Muscle of back (tissue), 11 donors: ENCODE measurements around the gene CEBPG. TPM values are rescaled to one million over a fixed set of nuclear protein-coding genes. Genes with fewer than 3 reads are reported as not detected.

Experiments used
- DNase-seq, 3 donors: peaks; one replicate each; pipeline versions ENCODE4 v3.0.0 to v3.0.0-alpha.2; 2013
- polyA plus RNA-seq, 10 donors: library from polyadenylated mRNA; unstranded; fragments of 120-200 nt; gene quantifications; one replicate each; pipeline ENCODE4 v1.2.1, GENCODE V29; 2013; ENCODE audit not compliant: insufficient read length in 10 of 10

CEBPG gene
- polyA plus RNA-seq, 10 donors = 18.2 to 24.6 (median 20.0) TPM

DNA sequence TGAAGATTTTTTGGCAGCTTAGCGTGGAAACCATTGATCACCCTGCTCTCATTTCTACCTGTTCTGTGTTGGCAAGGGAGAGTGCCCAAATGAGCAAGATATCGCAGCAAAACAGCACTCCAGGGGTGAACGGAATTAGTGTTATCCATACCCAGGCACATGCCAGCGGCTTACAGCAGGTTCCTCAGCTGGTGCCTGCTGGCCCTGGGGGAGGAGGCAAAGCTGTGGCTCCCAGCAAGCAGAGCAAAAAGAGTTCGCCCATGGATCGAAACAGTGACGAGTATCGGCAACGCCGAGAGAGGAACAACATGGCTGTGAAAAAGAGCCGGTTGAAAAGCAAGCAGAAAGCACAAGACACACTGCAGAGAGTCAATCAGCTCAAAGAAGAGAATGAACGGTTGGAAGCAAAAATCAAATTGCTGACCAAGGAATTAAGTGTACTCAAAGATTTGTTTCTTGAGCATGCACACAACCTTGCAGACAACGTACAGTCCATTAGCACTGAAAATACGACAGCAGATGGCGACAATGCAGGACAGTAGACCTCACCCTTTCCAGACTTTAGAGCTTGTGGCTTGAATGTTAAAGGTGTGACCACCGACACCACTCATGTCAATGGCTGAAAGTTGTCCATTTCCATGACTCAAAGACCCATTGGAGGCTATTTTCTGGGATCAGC, 5.8 kb downstream of the CEBPG start:
- no peak for DNase-seq

DNA sequence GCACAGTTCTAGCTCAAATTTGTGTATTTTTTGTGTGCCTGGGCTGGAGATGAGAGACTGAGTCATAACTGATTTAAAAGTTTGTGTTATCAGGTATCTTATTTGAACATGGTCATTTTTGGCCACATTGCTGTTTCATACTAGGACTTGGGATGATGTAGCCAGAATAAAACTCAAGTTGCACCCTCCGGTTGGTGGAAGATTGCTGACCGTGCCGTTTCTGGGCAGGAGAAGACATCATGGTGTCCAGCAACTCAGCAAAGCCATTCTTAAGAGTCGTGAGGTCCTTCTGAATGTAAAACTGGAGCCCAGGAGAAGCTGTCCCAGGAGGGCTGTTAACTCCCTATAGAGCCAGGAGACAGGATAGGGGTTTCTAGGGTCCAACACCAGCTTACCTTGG, 7.6 kb downstream of the CEBPG start:
- no peak for DNase-seq

DNA sequence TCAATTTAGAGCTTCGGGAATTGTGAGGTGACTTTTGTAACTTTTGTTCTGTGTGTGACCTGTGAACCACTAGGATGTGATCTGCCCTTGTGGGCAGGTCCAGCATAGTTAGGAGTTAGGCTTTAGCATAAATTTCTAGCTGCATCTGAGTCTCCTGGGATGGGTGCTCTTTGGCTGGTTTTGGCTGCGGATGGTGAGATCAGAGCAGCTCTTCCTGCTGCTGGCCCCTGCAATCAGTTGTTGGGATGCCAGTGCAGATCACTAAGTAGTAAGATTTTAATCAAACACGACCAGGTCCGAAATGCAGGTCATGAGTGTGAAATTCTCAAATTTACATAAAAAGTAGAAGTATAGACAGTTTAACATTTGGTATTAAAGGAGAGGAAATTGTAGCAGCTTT, 8.5 kb downstream of the CEBPG start:
- no peak for DNase-seq

DNA sequence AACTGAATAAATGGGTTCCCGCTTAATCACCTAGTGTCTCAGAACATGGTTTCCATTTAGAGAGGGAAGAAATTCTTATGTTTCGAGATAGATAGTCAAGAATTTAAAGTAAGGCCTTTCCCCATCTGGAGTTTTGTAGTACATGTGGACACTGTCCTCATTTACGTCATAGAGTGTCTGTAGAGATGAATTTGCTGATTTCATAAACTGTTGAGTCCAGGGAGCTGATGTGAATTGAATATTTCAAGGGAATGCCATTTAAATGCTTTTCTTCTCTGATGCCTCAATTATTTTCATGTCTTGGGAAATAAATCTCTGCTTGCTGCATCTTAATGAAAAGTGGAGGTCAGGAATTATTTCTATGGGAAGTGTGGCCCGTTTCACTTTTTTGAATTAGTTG, 9.5 kb downstream of the CEBPG start:
- DNase-seq = no peak

DNA sequence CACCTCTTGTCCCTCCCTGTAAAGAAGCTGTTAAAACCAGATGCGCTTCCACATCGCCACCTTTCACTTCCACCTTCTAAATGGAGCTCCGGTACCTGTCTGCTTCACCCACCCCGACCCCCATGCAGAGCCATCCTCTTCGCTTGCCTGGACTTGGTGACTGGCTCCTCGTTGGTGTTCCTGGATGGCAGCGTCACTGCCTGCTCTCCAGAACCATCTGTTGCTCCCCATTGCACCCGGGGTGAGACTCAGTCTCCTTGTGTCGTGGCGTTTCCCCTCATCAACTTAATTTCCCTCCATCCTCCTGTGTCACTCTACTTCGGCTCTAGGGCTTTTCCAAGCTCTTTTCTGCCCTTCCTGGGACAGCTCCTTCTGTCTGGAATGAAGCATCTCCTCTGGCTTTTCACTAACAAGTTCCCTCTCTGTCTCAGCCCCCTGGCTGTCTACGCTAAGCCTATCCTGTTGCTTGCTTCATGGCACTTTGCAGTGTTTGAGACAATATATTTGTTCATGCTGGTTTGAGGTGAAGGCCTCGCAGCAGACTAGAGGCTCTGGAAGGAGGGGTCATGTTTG, 10.3 kb downstream of the CEBPG start:
- no peak for DNase-seq

DNA sequence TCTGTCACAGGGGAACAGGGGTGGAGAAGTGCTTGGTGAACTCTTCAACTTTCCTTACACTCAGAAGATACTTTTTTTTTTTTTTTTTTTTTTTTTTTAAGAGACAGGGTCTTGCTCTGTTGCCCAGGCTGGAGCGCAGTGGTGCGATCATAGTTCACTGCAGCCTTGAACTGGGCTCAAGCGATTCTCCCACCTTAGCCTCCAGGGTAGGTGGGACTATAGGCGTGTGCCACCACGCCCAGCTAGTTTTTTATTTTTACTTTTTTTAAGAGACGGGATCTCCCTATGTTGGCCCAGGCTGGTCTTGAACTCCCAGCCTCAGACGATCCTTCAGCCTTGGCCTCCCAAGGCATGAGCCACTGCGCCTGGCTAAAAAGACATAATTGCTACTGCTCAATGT, 11.5 kb downstream of the CEBPG start:
- DNase-seq = no peak

DNA sequence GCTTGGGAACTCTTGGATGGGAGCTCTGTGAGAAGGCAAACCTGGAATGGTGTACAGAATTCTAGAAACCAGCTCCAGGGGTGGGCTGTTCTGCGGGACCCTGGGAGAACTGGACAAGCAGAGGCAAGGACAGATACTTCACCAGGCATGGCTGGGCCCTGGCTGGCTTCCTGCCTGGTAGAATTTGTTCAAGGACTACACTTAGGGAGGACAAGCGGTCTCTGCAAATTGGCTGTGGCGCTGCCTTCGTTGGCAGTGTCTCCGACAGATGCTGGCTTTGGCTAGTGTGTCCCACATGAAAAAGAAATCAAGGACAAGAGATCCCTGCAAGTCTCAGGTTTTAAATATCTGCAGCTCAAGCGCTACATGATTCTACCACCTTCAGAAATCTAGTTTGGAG, 12.4 kb downstream of the CEBPG start:
- DNase-seq = no peak

DNA sequence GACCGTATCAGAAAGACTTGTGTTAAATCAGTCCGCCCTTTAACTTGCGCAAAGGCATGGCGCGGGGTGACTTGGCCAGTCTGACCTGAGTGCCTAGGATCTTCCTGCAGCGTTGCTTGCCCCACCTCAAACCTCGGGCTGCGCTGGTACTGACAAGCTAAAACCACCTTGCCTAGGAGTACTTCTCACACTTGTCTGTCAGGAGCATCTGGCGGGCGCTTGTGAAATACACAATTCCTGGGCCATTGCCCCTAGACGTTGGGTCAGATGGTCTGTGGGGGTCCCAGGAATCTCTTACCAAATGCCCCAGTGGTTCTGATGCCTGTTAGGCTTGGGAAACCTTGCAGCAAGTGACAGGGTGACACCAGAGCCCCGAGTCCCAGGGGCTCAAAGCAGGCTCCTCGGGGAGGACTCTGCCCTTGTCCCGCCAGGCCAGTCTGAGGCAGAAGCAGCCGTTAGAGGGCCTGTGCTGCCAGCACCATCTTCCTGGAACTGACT, 12.9 kb downstream of the CEBPG start:
- no peak for DNase-seq

DNA sequence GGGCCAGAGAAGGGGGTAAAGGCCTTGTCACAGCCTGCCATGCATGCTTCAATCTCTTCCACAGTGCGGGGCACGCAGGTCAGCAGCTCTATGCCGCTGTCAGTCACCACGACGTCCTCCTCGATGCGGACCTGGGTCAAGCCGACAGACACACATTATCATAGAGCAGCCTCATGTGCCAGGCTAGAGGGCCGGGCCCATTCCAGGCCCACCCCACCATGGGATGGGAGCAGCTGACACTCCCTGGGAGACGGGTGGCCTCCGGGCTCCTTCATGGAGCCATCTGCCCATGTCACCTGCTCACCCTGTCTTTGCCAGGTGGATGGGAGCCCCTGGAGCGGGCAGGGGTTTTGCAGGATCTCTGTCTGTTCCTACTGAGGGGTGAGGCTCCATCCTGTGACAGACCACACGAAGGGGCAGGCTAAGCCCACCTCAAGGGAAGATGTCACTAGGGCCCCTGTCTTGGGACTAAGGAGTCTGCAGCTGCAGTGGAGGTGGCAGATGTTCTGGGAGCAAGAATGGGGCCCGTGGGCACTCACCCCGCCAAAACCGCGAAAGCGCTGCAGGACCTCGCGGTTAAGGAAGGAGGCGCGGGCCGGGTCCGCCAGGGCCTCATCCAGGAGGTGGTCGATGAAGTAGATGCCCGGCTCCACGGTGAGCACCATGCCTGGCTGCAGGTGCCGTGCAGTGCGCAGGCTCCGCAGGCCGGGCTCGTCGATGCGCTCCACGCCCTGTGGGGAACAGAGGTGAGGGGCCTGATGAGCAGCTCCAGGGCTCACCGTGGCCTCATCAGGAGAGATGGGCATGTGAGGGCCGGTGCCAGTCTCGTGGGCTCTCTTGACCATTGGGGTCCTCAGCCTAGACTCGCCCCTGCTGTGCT, 14.1 kb downstream of the CEBPG start:
- DNase-seq = no peak

DNA sequence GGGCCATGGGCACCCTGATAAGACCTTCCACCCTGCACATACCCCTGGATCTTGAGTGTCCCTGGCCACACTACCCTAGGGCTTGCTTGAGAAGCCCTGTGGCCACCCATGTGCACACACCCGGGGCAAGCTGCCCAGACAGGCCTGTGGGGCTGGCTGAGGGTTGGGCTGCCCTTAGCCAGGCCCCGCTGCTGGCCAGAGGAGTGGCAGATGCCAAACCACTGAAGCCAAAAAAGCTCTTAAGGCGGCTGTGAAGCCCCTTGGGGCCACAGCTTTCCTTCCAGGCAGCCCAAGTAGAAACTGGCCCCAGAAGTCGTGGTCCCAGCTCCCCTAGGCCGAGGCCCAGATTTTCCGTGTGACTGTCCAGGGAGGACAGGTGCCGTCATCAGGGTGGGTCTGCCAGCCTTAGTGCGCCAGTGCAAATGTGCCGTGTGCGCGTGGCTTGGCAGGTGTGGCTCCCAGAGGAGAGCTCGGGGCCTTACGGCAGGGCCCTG, 14.8 kb downstream of the CEBPG start:
- DNase-seq = no peak

DNA sequence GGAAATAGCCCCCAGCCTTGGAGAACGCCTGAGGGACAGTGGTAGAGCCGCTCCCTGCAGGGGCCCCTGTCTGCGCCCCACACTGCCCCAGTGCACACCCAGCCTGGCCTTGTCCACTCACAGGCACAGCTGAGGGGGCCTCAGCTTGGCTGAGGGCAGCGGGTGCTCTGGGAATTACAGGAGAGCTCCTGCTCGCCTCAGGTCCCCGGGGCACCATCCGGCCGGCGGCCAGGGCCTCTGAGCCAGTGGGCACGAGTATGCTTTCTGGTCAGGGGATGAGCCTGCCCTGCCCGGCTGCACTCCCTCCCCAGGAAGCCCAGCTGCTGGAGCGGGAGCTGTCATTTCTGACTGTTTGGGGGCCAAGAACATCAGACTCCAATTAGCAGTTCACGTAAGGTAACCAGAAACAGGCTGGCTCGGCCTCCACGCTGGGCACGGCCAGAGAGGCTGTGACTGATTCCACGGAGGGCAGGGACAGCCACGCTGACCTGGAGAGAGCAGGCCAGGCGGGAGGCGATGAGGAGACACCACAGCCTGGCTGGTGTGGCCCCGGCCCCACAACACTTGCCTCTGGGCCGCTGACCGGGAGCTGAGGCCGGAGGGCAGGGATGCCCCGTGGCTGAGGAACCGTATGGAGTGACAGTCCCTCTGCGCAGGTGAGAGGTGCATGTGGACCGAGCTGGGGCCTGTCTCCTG, 15.4 kb downstream of the CEBPG start:
- peak in 2 of 3 donors; percentile 39 to 76 for DNase-seq

DNA sequence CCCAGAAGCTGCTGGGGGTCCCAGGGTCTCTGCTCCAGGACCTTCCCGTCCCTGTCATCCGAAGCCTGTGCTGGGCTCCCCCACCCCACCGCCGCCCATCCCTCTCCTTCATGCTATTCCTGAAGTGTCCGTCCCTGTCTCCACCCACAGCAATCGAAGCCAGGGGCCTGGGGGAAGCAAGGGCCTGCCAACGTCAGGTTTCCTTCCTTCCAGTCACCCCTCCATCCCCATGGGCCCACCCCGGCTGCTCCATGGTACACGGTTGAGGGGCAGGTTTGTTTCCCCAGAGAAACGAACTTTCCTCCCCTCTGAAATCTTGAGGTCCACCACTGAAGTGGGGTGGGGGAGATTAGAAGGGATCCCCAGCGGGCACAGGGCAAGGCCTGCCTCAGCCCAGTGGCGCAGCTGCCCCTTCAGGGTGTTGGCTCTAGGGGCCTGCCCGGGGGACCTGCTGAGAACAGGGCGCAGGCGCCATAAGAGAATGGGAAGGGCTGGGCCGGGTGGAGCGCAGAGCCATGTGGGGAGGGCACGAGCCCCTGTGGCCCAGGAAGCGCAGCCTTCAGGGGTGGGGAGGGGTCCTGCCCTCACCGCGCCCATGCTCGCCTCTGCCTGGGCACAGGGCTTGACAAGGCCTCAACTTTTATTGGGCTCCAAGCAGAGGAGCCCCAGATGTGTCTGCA, 16.1 kb downstream of the CEBPG start:
- no peak for DNase-seq

DNA sequence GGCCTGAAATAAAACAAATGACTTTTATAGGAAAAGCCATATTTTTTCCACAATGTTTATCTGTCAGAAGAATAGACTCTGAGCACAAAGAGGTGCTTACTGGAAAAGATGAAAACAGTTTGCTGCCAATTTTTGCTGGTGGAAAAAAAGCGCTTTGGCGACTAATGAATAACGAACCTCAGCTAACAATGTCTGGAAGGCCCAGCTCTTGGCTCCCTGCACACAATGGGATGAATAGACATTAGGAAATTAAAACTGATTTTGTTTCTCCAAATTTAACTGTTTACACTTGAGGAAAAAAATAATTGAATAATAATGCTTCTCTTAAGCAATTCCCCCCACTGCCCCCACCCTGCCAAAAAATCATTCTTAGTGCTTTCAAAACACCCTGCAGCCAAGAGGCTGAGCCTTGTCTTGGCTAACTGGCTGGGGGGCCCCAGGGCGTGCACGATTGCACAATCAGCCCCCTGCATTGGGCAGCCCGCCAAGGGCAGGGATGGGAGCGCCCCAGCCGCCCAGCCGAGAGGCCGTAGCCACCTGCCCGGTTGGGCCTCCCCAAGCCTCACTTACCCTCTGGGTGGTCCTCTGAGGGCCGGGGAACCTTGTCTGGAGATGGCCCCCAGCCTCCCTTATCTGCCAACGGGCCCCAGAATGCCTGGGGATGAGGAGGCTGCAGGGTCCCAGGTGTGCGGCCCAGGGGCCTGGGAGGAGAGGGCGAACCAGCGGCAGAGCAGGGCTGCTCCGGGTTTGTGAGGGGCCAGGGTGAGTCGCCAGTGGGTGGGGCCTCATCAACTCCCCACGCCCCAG, 16.8 kb downstream of the CEBPG start:
- DNase-seq = peak; percentile 81 to 95 (median 91)

DNA sequence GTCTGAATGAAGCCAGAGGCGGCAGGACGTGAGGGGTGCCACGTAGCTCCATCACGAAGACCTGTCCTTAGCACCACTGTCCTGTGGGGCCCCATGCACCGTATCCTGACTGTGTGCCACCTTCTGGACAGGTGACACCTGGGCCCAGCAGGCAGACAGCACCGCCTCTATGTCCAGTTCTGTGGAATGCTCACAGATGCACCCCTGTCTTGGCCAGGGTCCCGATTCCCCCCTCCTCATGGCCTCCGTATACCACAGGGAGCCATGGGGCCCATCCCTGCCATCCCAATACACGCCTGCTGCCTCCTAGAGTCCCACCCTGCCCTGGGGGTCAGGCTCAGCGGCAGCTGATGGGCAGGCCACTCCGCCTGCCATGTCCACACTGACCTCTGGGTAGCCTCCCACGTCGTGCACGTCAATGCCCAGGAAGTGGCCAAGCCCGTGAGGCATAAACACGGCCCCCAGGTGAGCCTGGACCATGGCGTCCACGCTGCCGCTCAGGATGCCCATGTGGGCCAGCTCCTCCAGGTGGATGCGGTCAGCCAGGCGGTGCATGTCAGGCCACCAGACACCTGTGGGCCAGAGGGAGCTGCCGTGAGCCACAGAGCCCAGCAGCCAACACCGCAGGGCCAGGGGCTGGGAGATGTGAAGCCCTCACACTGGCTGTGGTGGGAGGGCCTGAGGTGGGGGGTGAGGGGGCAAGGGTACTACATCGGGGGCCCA, 17.6 kb downstream of the CEBPG start:
- no peak for DNase-seq

DNA sequence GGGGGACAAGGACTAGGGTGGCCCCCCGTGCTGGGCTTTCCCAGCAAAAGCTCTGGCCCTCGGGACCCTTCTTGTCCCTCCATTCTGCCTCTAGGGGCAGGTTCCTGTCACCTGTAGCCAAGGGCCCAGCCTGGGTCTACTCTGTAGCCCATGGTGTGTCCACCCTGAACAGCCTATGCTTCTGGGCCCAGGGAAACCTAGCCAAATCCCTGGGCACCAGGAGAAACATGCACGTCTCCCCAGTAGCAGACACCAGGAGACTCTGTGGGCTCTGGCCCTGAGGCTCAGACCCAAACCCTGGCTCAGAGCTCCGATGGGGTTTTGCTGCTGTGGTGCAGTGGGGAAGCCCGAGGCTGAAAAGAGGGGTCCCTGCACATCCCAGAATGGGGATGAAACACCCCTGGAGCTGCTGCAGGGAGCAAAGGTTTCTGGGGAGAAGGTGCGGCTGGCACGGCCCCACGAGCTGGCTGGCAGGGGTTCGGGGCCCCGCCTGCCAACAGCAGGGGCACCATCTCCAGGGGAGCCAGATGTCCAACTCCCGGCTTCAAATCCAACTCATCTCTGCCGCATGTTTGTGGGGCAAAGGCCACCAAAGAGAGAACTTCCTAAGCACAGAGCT, 18.2 kb downstream of the CEBPG start:
- no peak for DNase-seq

DNA sequence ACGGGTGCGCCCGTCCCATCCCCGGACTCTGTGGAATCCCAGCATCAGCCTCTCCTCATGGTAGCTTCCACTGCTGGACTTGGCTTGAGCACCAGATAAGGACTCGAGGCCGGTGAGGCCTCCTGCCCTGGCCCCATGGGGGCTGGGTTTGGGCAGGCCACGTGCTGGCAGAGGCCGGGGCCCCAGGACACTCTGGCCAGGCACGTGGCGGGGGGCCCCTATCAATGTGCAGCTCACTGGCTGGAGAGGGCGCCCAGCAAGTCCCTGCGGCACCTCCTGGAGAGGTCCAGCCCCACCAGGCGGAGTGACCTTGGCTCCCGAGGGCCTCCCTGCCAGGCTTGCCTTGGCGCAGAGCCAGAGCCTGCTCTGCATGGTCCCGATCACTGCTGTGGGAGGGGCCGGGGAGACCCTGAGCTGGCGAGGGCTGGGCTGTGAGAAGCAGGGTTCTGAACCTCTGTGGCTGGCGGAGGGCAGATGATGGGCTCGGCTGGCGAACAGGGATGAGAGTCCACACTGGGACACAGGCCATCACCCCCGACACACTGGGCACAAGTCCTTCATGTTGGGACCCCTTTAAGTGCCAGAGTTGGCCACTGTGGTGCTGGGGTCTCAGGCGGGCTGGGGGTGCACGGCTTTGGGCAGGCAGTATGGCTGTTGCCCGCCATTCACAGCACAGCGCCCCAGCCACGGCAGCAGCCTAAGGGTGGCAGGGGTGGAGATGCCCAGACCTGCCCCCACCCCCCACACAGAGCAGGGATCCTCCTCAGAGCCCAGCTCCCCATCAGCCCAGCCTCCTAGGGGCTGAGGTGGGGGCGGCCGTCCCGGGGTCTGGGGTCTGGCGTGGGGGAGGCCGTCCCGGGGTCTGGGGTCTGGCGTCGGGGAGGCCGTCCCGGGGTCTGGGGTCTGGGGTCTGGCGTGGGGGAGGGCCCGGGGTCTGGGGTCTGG, 19.1 kb downstream of the CEBPG start:
- no peak for DNase-seq

DNA sequence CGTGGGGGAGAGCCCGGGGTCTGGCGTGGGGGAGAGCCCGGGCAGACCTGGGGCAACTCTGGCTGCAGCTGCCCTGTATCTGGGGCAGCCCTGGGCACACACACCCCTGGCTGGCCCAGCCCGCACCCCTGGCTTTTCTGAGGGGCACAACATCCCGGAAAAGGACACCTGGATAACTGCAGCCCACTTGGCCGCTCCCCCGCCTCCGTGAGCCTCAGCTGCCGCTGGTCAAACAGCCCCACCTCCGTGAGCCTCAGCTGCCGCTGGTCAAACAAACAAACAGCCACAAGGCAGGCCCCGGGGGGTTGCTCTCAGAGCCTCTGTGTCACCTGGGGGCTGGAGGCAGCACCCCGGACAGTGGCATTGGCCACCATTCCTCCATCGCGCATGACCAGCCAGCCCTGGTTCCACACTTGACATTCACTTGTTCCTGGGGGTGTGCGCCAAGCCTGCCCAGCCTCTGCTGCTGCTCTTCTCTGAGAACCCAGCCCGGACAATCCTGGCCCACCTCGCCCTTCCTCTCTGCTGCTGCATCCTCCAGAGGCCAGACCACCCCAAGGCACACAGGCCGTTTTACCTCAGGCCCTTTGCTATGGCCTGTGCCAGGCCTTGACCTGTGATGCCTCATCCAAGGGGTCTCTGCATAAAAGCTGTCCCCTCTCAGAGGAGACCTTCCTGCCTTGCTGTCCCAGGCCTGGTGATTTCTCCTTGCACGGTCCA, 19.9 kb downstream of the CEBPG start:
- DNase-seq = no peak
